Measurements from ENCODE around the gene PRKAR1B. TPM values are rescaled to one million over a fixed set of nuclear protein-coding genes. Genes with fewer than 3 reads are reported as not detected.

The PRKAR1B gene
- total RNA-seq, 1 donor from 2014 or later = 82.4 TPM

DNA sequence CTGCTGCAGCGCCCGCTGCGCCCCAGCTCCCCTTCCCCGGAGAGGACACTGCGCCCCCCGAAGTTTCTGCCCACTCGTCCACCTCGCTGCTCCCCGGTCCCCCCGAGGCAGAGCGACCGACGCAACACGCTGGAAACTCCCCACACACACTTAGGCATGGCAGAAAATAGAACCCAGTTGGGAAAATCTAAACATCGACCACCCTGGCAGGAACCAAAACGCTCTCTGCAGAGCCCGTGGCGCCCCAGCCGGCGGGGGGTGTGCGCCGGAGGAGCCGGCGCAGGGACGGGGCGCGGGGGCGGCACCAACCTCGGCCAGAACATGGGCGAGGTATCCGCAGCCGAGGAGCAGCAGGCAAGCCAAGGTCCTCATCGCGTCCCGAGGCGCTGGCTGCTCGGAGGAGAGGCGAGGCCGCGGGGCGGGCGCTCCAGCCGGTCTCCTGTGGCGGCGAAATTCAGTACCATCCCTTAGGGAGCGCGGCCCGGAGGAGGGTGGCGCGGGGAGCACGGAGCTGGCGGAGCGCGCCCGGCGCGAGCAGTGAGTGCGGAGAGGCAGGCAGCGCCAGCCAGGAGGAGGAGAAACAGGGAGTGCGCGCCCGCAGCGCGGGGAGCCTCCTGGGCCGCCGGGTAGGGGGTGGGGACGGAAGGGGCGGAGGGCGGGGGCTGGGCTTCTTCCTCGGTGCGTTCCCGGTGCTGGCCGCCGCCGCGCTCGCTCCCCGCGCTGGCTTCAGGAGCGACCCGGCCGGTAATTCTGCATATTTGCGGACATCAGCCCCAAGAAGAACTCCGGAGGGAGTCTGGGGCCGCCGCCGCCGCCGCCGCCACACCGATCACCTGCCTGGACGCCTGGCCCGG lies 208.2 kb downstream of the PRKAR1B start:
- peak; percentile 82 for DNase-seq

DNA sequence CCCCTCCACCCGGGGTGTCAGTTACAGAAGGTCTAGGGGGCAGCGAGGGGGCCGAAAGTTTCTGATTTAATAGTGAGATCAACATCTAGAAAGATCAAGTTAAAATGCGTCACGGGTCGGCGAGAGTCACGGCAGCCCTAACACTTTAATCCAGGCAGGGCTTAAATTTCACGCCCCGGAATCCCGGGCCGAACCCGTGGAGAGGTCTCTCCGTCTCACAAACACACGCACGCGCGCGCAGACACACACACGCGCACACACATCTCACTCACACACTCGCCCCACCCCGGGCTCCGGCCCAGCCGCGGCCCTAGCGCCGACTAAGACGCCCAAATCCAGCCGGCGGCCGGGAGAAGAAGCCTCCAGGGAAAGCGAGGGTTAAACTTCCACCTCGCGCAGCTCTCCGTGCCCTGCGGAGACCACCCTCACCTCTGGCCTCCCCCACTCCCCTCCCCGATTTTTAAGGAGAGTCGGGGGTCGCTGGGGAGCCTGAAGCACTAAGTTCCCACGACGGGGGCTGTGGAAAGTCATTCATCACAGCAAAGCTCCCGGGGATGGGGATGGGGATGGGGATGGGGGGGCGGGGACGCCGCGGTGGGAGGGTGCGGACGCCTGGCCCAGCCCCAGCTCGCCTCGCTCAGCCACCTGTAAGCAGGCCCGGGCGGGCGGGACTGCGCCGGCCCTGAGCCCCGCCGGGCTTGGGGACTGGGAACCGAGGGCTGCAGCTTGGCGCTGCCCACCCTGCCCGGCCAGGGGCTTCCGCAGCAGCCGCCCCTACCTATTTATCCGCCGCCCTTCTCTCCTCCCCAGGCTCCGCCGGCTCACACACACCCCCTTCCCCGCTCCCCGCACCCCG lies 209.1 kb downstream of the PRKAR1B start:
- peak; percentile 69 for DNase-seq

DNA sequence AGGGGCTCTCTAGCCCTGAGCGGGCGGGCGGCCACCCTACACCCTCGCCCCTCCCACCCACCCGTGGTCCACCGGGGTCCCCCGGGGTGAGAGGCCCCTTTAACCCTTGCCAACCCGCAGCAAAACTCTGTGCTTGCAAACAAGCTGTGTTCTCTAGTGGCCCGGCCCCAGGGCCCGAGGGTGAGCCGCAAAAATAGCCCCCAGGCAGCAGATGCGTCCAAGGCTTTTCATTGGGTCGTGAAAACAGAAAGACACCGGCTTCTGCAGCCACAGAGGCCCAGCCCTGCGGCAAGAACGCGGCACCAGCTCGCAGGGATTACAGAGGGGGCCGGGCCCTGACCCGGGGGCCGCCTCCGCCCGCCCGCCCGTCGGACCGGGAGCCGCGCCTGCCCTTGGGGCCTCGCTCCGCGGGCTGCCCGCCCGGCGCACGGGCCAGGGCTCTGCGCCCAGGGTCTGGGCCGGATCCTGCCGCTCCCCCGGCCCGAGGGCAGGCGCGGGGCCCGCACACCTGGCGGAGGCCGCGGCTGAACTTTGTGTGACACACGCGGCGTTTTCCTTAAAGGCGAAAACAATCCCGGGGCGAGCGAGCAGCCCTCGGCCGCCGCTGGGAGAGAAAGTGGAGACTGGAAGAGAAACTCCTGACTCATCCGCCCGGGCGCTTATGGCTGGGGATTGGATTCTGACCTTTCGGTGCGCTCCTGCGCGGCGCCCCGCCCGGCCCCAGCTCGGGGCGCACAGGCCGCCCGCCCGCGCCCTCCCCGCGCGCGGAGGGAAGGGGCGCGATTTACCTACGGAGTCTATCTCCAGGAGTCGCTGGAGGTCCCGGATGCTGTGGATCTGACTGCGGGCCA lies 210.2 kb downstream of the PRKAR1B start:
- DNase-seq = peak; percentile 76

DNA sequence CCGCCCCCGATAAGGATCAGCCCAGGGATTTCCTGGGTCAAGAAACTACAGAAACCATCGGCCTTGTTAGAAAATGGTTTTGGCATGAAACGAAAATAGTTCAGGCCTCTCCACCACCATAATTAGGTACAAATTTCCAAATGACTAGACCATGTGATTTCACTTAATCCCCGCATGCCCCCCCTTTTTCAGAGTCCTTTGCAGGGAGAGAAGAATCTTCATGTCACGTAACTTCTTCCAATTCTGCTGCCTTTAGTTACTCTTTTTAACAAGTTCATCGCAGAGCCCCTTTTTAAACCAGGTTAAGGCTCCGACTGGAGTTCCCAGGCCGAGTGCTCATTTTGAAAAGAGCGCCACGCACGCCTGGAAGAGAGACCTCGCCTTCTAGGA lies 210.9 kb downstream of the PRKAR1B start:
- no peak for DNase-seq

DNA sequence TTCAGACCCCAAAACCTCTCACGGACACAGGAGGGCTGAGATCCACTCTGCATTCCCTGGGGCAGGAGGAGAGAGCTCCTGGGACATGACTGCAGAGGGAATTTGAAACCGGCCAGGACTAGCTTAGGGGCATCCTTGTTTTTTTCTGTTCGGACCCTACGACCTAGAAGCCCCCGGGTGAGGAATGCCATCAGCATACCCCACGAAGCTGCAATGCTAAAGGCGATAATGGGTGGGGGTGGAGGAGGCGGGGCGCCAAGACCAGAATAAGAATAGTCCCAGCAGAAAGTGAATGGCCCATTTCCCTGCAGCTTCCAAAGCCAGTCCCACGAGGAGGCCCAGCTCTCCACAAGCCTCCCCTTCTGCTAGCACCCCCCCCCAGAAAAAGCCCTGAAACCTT lies 211.5 kb downstream of the PRKAR1B start:
- DNase-seq = no peak

DNA sequence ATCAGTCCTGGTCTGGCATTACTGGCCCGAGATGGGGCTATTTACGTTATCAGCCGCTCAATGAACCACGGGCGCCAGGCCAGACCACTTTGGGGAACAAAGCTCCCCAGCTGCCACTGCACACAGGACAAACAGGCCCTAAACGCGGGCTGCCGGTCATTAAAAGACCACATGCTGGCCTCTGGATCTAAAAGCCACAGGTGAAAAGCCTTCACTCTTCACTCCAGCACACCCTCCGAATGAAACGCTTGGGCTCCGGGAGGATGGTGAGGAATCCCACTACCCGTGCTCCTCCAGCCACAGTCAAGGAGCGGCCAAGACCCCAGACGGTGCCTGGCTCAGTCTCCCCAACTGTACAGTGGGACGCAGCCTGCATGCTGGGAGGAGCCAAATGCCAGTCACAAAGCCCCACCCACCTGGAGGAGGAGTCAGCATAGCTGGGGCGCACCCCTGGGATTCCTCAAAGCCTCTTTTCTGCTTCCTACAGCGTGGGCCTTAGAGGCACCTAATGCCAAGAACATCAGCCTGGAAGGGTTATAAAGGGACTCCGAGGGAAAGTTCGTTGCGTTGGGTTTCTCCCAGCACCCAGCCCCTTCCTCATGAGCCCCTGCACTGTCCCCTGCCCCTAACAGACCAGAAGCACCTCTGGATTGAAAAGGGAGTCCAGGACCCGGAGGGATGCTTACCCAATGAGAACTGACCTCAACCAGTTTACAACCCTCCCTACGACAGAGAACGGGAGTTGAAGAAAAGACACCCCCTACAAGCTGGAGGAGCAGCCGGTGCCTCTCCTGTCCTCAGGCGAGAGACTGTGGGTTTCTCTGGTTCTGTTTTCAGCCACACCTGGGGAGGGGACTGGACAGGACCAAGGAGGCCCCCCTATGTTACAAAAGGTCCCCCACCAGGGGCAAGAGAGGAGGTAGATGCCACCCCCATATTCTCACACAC lies 212.2 kb downstream of the PRKAR1B start:
- peak; percentile 48 for DNase-seq

DNA sequence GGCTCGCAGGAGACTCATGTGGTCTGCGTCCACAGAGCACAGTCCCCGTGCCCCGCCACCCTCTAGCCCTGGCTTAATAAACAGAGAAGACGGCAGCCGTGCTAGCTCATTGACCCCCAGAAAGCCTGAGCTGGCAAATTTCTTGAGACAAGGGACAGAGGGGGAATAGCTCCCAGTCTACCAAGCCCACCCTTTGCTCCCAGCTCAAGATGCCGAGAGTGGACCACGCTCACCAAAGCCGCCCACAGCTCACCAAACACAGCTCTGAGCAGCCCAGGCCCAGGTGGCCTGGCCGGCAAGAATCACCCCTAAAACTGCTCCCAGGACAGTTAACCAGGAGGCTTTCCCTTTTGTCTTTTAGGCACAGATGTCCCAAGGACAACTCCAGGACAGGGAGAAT lies 212.8 kb downstream of the PRKAR1B start:
- no peak for DNase-seq

DNA sequence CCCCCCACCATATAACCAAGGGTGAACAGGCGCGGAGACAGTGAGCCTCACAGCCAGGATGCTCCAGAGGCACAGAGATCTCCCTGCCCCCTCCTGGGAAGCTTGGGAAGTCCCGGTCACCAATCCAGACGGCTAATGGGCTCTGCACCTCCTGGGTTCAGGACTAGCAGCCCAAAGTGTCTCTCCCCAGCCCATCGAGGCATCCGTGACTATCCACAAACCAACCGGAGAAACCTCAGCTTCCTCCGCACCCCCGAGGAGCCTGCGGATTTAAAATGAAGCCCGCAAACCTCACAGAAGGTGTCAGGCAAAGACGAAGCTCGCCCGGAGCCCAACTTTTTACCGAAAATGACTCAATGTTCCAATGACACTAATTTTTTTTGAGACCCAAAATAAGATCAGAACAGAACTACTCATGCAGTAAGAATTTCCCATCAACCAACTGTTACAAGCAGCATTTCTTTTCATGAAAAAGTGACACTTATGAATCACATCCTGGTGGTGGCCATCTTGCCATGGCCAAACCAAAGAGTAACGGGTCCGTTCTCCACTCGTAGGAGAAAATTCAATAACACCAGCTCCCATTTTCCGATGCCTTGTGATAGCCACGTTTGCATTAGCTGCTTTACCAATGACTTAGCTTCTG lies 213.4 kb downstream of the PRKAR1B start:
- peak; percentile 59 for DNase-seq

DNA sequence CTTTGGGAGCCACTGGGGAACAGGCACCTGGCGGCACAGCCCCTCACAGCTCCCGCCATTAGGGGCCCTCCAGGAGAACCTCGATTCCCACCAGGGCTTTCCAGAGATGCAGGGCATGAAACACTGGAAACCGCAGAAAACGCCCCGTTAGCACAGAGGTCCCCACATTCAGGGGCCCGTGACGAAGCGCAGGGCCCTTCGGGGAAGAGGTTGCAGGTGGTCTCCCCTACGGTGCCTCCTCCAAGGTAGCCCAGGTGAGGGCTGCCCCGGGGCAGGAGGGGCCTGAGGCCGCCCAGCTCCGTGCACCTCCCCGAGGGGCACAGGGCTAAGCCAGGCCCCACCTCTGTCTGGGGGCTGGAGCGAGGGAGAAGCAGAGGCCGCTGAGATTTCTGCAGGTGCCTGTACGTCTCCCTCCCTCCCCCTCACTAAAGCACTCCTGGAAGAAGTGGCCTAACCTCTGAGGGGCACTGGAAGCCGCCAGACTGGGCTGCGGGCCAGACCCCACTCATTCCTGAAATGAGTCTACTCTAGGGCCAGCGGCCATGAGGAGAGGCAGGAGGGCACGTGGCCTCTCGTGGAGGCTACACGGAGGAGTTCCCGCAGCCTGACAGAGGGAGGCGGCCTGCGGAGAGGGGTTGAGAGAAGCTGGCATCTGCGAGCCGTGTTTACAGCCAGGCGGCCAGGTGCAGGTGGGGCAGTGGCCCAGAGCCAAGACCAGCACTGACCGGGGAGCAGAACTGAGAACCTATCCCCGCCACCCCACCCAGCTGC lies 214.4 kb downstream of the PRKAR1B start:
- no peak for DNase-seq

DNA sequence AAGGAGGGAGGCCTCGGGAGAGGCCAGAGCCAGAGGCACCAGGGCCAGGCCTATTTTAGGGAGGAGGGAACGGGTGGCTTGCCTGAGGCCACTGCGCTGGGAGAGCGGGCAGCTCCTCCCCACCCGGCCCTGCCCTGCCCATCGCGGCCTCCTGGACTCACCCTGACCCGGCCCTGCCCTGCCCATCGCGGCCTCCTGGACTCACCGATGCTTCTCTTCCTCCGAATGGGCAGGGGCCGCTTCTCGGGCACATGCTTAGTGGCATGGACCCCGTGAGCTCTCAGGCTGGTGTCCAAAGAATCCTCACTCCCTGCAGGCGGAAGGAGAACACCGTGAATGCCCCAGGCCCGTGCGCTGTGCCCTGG lies 215.0 kb downstream of the PRKAR1B start:
- DNase-seq = no peak

DNA sequence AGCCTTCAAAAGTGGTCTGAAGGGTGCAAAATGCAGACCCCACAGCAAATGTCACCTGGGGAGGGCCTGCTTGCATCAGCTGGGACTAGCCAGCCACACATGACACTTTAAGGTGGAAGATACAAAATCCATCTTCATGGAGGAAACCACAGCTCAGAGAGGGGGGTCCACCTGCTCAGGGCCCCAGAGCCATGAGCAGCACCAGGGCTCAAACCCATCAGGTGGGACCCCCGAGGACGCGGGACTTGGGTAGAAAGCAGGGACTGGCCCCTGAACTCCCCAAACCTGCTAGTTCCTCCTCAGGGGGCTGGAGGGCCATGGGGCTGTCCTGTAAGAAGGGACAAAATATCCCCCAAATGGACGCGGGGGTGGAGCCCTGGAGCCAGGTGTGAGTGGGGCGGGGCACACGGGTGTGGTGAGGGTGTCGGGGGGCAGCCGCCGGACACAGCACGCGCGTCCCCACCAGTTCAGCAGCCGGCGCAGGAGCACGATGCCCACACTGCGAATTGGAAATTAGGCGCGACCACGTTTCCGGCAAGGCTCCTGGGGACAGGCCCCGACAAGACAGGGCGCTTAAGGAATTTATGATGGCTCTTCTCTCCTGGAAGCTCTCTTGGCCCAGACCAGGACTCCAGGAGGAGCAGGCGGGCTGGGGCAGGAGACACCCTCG lies 215.5 kb downstream of the PRKAR1B start:
- DNase-seq = no peak

DNA sequence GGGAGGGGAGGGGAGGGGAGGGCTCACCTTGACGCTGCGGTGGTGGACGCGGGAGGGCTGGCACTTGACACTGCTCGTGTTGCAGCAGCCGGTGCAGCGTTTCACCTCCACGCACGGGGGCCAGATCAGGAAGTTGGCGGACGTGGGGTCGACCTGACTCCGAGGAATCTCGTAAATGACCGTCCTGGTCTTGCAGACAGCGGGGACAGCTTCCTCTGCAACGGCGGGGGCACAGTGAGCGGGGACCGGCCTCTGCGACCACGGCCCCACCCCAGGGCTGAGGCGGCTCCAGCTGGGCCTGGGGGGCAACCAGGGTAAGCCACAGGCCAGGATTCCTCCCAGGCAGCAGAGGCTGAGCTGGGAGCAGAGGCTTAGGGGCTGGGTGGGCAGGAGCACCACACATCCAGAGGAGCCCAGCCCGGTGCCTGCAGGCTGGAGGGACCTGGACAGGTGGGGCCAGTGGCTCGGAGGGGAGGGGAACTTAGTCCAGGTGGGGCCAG lies 216.2 kb downstream of the PRKAR1B start:
- DNase-seq = no peak

DNA sequence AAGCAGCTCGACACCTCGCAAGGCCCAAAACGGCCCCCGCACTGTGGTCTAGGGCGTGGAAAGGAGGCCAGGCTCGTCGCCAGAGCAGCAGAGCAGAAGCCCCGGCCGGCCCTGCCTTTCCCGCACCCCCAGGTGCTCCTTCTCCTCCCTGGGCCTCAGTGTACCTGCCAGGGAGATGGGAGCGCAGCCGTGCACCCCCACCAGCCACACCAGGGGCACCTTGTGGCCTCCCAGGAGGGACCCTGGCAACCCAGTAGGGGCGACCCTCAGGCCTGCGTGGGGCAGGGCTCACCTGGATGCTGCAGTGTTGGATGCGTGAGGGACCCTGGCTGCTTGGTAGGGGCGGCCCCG lies 217.0 kb downstream of the PRKAR1B start:
- DNase-seq = no peak

DNA sequence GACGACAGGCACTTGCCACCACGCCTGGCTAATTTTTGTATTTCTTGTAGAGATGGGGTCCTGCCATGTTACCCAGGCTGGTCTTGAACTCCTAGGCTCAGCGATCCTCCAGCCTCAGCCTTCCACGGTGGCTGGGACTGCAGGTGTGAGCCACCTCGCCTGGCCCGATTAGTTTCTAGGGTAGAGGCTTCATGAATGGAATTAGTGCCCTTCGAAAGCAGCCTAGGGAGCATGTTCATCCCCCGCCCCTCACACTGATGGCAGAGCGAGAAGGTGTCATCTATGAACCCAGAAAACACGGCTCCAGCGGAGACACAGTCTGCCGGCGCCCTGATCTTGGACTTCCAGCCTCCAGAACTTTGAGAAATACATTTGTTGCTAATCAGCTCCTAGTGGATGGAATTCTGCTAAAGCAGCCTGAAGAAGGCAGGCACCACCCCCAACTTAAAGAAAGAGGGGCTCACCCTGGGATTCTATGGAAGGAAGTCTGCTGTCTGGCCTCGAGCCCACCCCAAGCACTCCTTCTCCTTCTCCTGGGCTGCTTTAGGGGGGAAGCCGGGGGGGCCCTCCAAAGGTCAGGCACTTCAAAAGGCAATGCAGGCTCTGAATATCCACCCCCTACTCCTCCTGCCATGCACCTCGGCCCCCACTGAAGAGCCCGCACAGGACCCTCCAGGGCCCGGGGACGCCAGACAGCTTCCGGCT lies 217.5 kb downstream of the PRKAR1B start:
- no peak for DNase-seq

DNA sequence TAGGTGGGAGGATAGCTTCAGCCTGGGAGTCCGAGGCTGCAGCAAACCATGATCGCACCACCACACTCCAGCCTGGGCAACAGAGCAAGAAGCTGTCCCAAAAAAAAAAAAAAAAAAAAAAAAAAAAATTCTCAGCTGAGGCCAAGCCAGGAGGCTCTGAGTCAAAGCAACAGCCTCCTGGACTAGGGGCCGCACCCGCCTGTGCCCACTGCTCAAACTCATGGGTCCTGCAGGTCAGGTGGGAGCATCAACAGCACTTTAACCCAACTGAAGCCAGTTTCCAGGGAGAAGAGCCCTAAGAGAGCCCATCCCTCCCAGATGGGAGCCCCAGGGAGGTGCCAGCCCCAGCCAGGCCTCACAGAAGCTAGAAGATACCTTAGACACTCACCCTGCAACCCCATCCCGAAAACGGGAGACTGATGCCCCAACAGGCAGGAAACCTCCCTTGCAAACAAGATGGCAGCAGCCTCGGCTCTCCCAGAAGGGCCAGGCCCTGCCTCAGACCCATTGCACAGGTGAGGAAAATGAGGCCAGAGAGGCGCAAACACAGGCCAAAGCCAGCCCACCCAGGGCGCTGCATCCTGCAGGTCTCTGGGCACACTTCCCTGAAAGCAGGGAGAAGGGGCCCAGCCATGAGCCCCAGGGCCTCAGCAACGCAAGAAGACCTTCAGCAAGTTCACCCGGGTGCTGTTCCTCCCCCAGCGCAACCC lies 218.5 kb downstream of the PRKAR1B start:
- no peak for DNase-seq

DNA sequence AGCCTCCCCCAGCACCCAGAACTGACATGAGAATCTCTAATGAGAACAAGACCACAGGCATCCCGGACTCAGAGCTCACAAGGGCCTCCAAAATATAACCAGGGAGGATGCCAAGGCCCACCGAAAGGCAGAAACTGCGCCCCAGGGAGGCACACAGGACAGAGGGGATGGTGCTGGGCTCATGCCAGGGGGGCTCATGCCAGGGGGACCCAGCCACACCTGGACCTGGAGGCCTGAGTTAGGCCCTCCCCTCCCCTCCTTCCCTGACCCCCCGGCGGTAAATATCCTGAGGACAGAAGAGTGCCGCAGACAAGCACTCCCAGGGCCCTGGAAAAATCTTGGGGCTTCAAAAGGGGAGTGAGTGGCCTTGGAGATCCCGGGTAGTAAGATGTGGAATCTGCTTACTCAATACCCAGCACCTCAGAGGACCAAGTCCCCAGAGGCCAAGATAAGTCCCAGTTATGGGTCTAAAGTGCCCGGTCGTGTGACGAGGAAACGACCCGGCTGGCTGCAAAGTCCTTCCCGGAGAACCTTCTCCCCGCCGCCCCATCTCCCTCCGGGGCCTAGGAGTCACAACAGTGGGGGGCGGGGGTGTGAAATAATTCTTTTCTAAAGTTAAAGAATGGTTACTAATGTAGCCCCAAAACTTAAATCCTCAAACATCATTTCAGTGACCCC lies 219.3 kb downstream of the PRKAR1B start:
- DNase-seq = no peak

DNA sequence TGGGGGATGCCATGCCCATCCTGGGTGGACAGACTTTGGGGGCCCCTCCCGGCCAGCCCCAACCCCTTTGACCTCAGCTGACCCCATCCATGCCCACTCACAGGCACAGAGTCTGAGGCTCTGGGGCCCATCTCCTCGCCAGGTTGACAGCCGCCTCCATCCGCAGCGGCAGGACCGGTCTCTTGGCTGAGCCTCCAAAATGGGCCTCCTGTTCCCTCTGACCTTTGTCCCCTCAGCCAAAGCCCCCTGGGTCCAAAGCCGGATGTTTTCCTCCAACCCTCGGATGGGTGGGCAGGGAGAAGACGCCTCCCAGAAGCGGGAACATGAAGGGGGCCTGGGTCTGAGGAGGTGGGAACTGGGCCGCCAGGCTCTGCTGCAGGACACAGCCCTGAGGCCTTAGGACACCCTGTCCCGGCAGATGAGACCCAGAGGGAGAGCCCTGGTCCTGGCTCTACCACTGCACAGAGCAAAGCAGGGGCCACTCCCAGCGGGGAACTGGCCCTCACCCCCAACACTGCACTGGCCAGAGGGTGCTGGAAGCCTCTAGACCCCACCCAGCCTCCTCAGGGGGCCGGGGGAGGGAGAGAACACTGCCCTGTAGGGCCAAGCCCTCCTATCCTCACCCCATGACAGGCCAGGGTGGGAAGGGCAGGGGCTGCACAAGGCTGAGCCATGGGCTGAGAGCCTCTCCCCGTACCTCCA lies 220.0 kb downstream of the PRKAR1B start:
- DNase-seq = no peak

All from dermis blood vessel endothelial cell (primary cell).